Esophagus muscularis mucosa (tissue), 4 donors: ENCODE measurements around the gene TSPAN2. TPM values are rescaled to one million over a fixed set of nuclear protein-coding genes. Genes with fewer than 3 reads are reported as not detected.
"Not testable (repeated sequence)": the region's sequence is repeated elsewhere in the genome, so short reads cannot be mapped to it uniquely, and the experiment has no call there.

ENCODE experiments used
- DNase-seq: peaks from one replicate; pipeline ENCODE4 v3.0.0-alpha.2; 2017; ENCODE audit errors: extremely low spot score
- H3K27ac ChIP-seq, 4 donors: fragments of 200-600 bp; sonication (generic); replicated peaks in 1 of 4; 1 replicate in 3 of 4; 2 replicates in 1 of 4; pipeline ENCODE4 v1.5.1; 2016 to 2019; ENCODE audit warnings: mild to moderate bottlenecking in 1 of 4
- H3K27me3 ChIP-seq, 4 donors: fragments of 200-600 bp; sonication (generic); one replicate each; pipeline versions ENCODE4 v1.5.1 to v1.6.0; 2016 to 2019
- H3K36me3 ChIP-seq, 4 donors: fragments of 200-600 bp; sonication (generic); one replicate each; pipeline ENCODE4 v1.5.1; 2016 to 2019
- H3K4me1 ChIP-seq, 4 donors: fragments of 200-600 bp; sonication (generic); one replicate each; pipeline ENCODE4 v1.5.1; 2016 to 2019
- H3K4me3 ChIP-seq, 4 donors: fragments of 200-600 bp; sonication (generic); 1 replicate in 2 of 4; 2 replicates in 2 of 4; pipeline ENCODE4 v1.5.1; 2016 to 2019; ENCODE audit warnings: mild to moderate bottlenecking in 4 of 4, moderate library complexity in 1 of 4
- H3K9me3 ChIP-seq, 4 donors: fragments of 200-600 bp; sonication (generic); 1 replicate in 3 of 4; 2 replicates in 1 of 4; pipeline ENCODE4 v1.5.1; 2016 to 2019
- CTCF ChIP-seq, 3 experiments: fragments of 200-600 bp in 2 of 3; fragments of 450-650 bp in 1 of 3; sonication (generic) in 2 of 3; IDR thresholded peaks; one replicate each; pipeline ENCODE4 v1.5.1; 2017 to 2019; ENCODE audit warnings: antibody characterized with exemption in 3 of 3, mild to moderate bottlenecking in 2 of 3, moderate library complexity in 1 of 3
- EP300 ChIP-seq: sonication (generic); formaldehyde crosslinking; IDR thresholded peaks from one replicate; pipeline ENCODE4 v1.6.1; 2017; ENCODE audit warnings: antibody characterized with exemption
- POLR2A ChIP-seq: fragments of 450-650 bp; IDR thresholded peaks from one replicate; pipeline ENCODE4 v1.6.1; 2017; ENCODE audit warnings: antibody characterized with exemption, moderate library complexity, mild to moderate bottlenecking, low read depth
- POLR2AphosphoS5 ChIP-seq, 2 donors: sonication (generic); formaldehyde crosslinking; IDR thresholded peaks; one replicate each; pipeline ENCODE4 v1.6.1; 2017; ENCODE audit warnings: antibody characterized with exemption in 2 of 2
- WGBS: methylation state at CpG from one replicate; pipeline ENCODE4 v1.1.5; 2018; 5-methylcytosine and 5-hydroxymethylcytosine counted together
- intact Hi-C: fragments of 100-400 bp; cut with DNase I; formaldehyde crosslinking; loops from one replicate; pipeline ENCODE4 v1.15.1; 2023
- total RNA-seq, 4 donors: library from RNA; depleted of rRNA; stranded (reverse); fragments of >200 nt; gene quantifications; one replicate each; pipeline versions ENCODE4 v1.1.0 to v1.2.1, GENCODE V29; 2016

The TSPAN2 gene
- total RNA-seq, 4 donors from 2014 or later = 35.8 to 70.2 (median 66.7) TPM

- no peak for DNase-seq
- 68% methylated on average over 2 of the region's 2 CpGs for WGBS
- intact Hi-C loops = no loop called here
- Histone ChIP-seq H3K27ac (no peak overlapping the region), H3K9me3 (no peaks in the 10 kb centered on the region), H3K36me3 (no peaks in the 10 kb centered on the region), H3K4me1 (peaks cover 0 to under 1% (median 0%) of the 10 kb centered on the region in 4 donors), H3K4me3 (no peak overlapping the region), H3K27me3 (no peaks in the 10 kb centered on the region)
- TF ChIP-seq CTCF (IDR thresholded peaks at IDR 0.05) (no peak), POLR2A (no peak), EP300 (no peak), POLR2AphosphoS5 (IDR thresholded peaks at IDR 0.05) (no peak)
These were observed 57.7 kb downstream of the TSPAN2 start for GRCh38 chr1:115031595-115031994.

- H3K27ac ChIP-seq = no peak within 1 kb of the TSS
- H3K36me3 ChIP-seq = no peaks in the 10 kb centered on the region
- no peaks in the 10 kb centered on the region for H3K27me3 ChIP-seq
- TF ChIP-seq POLR2A = no peak
- H3K9me3 ChIP-seq = no peaks in the 10 kb centered on the region
- H3K4me3 ChIP-seq = no peak within 1 kb of the TSS
- no peaks in the 10 kb centered on the region for H3K4me1 ChIP-seq
- no peak for DNase-seq
- intact Hi-C loops = no loop called here
These were observed 59.8 kb downstream of the TSPAN2 start, which contains the start of gene TSHB for GRCh38 chr1:115029526-115029925. Gene TSHB, plus strand, starts transcription at chr1:115029826. Its CDS starts 3,537 bp downstream, at chr1:115033363.

- no peaks in the 10 kb centered on the region for H3K27me3 ChIP-seq
- no peak overlapping the region for H3K4me3 ChIP-seq
- TF ChIP-seq POLR2AphosphoS5 (IDR thresholded peaks at IDR 0.05) (no peak), CTCF (IDR thresholded peaks at IDR 0.05) (no peak)
- H3K27ac ChIP-seq = no peak overlapping the region
- intact Hi-C loops = no loop called here
- DNase-seq = no peak
- H3K36me3 ChIP-seq = no peaks in the 10 kb centered on the region
- H3K4me1 ChIP-seq = no peaks in the 10 kb centered on the region
- H3K9me3 ChIP-seq = no peaks in the 10 kb centered on the region
These were observed 65.7 kb downstream of the TSPAN2 start for GRCh38 chr1:115023593-115023992.

- Histone ChIP-seq H3K36me3 (no peaks in the 10 kb centered on the region), H3K27ac (no peak overlapping the region), H3K4me3 (no peak overlapping the region), H3K9me3 (no peaks in the 10 kb centered on the region), H3K27me3 (no peaks in the 10 kb centered on the region), H3K4me1 (no peaks in the 10 kb centered on the region)
- 72% methylated on average over 1 of the region's 1 CpG for WGBS
- no peak for DNase-seq
- intact Hi-C loops = no loop called here
- TF ChIP-seq POLR2AphosphoS5 (IDR thresholded peaks at IDR 0.05) = no peak
- TF ChIP-seq EP300 = no peak
- no peak for TF ChIP-seq POLR2A
- TF ChIP-seq CTCF (IDR thresholded peaks at IDR 0.05) = no peak
These were observed 68.2 kb downstream of the TSPAN2 start for GRCh38 chr1:115021145-115021544.

- H3K27me3 ChIP-seq, H3K9me3 ChIP-seq, DNase-seq, H3K36me3 ChIP-seq, intact Hi-C loops, H3K4me3 ChIP-seq, H3K4me1 ChIP-seq, H3K27ac ChIP-seq: not testable (repeated sequence)
- WGBS = 79% methylated on average over 8 of the region's 9 CpGs
These were observed 69.8 kb downstream of the TSPAN2 start for GRCh38 chr1:115019549-115019948.

GRCh38 chr1:115013792-115014191 lies 75.5 kb downstream of the TSPAN2 start:
- intact Hi-C loops = no loop called here
- no peak overlapping the region for H3K4me3 ChIP-seq
- H3K9me3 ChIP-seq = no peaks in the 10 kb centered on the region
- H3K27ac ChIP-seq = no peak overlapping the region
- no peaks in the 10 kb centered on the region for H3K27me3 ChIP-seq
- no peak for DNase-seq
- WGBS = 82% methylated on average over 2 of the region's 2 CpGs
- no peaks in the 10 kb centered on the region for H3K36me3 ChIP-seq
- TF ChIP-seq POLR2A (no peak), EP300 (no peak), CTCF (IDR thresholded peaks at IDR 0.05) (no peak), POLR2AphosphoS5 (IDR thresholded peaks at IDR 0.05) (no peak)
- no peaks in the 10 kb centered on the region for H3K4me1 ChIP-seq
